Suprapubic skin (tissue), 4 donors: Measurements from ENCODE around the gene TMEM94.

ENCODE experiments used
- CTCF ChIP-seq, 2 donors: fragments of 200-600 bp in 1 of 2; fragments of 450-650 bp in 1 of 2; sonication (generic) in 1 of 2; IDR thresholded peaks; one replicate each; pipeline ENCODE4 v1.5.1; 2016 to 2019; ENCODE audit warnings: antibody characterized with exemption in 2 of 2, mild to moderate bottlenecking in 1 of 2, moderate library complexity in 1 of 2
- POLR2A ChIP-seq, 2 donors: fragments of 450-650 bp; IDR thresholded peaks; one replicate each; pipeline ENCODE4 v1.6.1; 2017; ENCODE audit warnings: antibody characterized with exemption in 2 of 2, mild to moderate bottlenecking in 2 of 2, moderate library complexity in 2 of 2
- POLR2AphosphoS5 ChIP-seq, 3 donors: sonication (generic); formaldehyde crosslinking; IDR thresholded peaks; one replicate each; pipeline ENCODE4 v1.6.1; 2017; ENCODE audit warnings: antibody characterized with exemption in 3 of 3

DNA sequence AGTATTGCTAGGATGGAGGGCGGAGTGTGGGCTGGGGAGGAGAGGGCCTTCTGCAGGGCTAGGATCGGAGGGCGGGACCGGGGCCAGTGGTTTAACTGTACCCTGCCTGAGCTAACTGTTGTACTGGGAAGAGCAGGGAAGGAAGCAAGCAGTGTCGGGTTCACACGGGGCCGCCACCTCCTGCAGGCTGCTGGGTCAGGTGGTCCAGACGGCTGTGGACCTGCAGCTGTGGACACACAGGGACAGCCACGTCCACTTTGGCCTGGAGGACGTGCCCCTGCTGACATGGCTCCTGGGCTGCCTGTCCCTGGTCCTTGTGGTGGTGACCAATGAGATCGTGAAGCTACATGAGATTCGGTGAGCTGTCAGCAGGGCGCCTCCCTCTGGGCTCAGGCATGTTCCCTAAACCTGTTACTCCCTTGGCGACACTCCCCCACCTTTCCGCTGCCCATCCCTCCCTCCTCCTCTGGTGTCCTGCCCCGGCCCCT is 42.3 kb downstream of the TMEM94 start:
- TF ChIP-seq CTCF (IDR thresholded peaks at IDR 0.05) (no peak), POLR2AphosphoS5 (IDR thresholded peaks at IDR 0.05) (no peak), POLR2A (IDR thresholded peaks at IDR 0.05) (no peak)
